ENCODE measurements around the gene CSNK1G1. TPM values are rescaled to one million over a fixed set of nuclear protein-coding genes. Genes with fewer than 3 reads are reported as not detected.
A peak's percentile ranks its signal among the peaks of the same experiment; 100 is the strongest.
"Not testable (repeated sequence)": the region's sequence is repeated elsewhere in the genome, so short reads cannot be mapped to it uniquely, and the experiment has no call there.

The CSNK1G1 gene
- total and polyA plus RNA-seq, 2 donors (not counting 1 experiment from before 2014, with no cell fraction given): 18.2 to 27.1 TPM

DNA sequence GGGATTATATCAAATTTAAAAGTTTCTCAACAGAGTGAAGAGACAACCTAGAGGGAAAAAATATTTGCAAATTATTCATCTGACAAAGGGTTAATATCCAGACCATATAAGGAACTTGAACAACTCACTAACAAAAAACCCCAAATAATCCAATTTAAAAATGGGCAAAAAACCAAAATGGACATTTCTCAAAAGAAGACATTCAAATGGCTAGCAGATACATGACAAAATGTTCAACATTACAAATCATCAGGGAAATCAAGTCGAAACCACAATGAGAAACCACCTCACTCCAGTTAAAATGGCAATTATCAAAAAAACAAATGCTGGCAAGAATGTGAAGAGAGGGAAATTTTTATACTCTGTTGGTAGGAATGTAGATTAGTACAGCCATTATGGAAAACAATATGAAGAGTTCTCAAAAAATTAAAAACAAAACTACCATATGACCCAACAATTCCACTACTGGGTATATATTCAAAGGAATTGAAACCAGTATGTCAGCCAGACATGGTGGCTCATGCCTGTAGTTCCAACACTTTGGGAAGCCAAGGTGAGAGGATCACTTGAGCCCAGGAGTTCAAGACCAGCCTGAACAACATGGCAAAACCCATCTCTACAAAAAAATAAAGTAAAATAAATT is 88.5 kb downstream of the CSNK1G1 start:
- no peak for TF ChIP-seq EZH2 (IDR thresholded peaks at IDR 0.05; ENCODE audit: low read length, missing control alignments)
- TF ChIP-seq, protein P1, sequence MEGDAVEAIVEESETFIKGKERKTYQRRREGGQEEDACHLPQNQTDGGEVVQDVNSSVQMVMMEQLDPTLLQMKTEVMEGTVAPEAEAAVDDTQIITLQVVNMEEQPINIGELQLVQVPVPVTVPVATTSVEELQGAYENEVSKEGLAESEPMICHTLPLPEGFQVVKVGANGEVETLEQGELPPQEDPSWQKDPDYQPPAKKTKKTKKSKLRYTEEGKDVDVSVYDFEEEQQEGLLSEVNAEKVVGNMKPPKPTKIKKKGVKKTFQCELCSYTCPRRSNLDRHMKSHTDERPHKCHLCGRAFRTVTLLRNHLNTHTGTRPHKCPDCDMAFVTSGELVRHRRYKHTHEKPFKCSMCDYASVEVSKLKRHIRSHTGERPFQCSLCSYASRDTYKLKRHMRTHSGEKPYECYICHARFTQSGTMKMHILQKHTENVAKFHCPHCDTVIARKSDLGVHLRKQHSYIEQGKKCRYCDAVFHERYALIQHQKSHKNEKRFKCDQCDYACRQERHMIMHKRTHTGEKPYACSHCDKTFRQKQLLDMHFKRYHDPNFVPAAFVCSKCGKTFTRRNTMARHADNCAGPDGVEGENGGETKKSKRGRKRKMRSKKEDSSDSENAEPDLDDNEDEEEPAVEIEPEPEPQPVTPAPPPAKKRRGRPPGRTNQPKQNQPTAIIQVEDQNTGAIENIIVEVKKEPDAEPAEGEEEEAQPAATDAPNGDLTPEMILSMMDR (conservative IDR thresholded peaks at IDR 0.05 in 1 of 2, IDR thresholded peaks at IDR 0.05 in 1 of 2; ENCODE audit: low read depth in 1 of 2, low read length in 2 of 2): no peak
- Histone ChIP-seq H3K9me3 (ENCODE audit: control insufficient read depth, insufficient read depth, low read depth, low read length) (no peaks in the 10 kb centered on the region), H3K27me3 (ENCODE audit: control insufficient read depth, insufficient read depth, low read length) (no peaks in the 10 kb centered on the region), H3K36me3 (ENCODE audit: control insufficient read depth, insufficient read depth, low read length) (no peaks in the 10 kb centered on the region), H3K4me1 (ENCODE audit: control insufficient read depth, extremely low read depth, insufficient read depth, low read length) (no peaks in the 10 kb centered on the region), H3K4me3 (replicated peaks in 1 of 4; ENCODE audit: control extremely low read depth in 1 of 4, insufficient read depth in 1 of 4, low read depth in 3 of 4, low read length in 4 of 4) (no peak overlapping the region), H4K20me1 (ENCODE audit: control insufficient read depth, extremely low read depth, insufficient read depth, low read length) (no peaks in the 10 kb centered on the region), H3K27ac (ENCODE audit: insufficient read depth, low read length) (no peak overlapping the region), H3K9ac (ENCODE audit: insufficient read depth, low read length) (no peak overlapping the region), H2AFZ (ENCODE audit: low read length) (no peak overlapping the region), H3K4me2 (ENCODE audit: extremely low read depth, insufficient read depth, low read length) (no peak overlapping the region), H3K79me2 (ENCODE audit: control insufficient read depth, insufficient read depth, low read length) (peaks cover 9% of the 10 kb centered on the region)
- no peak for DNase-seq (ENCODE audit: low read depth in 2 of 2)

DNA sequence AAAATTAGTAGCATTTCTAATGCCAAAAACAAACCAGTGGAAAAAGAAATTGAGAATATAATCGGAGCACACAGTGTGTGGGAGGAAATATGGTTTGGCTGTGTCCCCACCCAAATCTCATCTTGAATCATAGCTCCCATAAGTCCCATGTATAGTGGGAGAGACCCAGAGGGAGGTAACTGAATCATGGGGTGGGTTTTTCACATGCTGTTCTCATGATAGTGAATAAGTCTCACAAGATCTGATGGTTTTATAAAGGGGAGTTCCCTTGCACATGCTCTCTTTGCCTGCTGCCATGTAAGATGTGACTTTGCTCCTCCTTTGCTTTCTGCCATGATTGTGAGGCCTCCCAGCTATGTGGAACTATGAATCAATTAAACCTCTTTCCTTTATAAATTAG is 90.8 kb downstream of the CSNK1G1 start:
- not testable (repeated sequence) for H3K27me3 ChIP-seq (ENCODE audit: control insufficient read depth, insufficient read depth, low read length); H2AFZ ChIP-seq (ENCODE audit: low read length); H3K4me1 ChIP-seq (ENCODE audit: control insufficient read depth, extremely low read depth, insufficient read depth, low read length); H3K36me3 ChIP-seq (ENCODE audit: control insufficient read depth, insufficient read depth, low read length); H3K79me2 ChIP-seq (ENCODE audit: control insufficient read depth, insufficient read depth, low read length); H3K27ac ChIP-seq (ENCODE audit: insufficient read depth, low read length); H4K20me1 ChIP-seq (ENCODE audit: control insufficient read depth, extremely low read depth, insufficient read depth, low read length); H3K4me3 ChIP-seq (replicated peaks in 1 of 4; ENCODE audit: control extremely low read depth in 1 of 4, insufficient read depth in 1 of 4, low read depth in 3 of 4, low read length in 4 of 4); H3K9me3 ChIP-seq (ENCODE audit: control insufficient read depth, insufficient read depth, low read depth, low read length); H3K4me2 ChIP-seq (ENCODE audit: extremely low read depth, insufficient read depth, low read length); H3K9ac ChIP-seq (ENCODE audit: insufficient read depth, low read length)
- DNase-seq (ENCODE audit: low read depth in 2 of 2): peak in 1 of 2 donors; percentile 23

DNA sequence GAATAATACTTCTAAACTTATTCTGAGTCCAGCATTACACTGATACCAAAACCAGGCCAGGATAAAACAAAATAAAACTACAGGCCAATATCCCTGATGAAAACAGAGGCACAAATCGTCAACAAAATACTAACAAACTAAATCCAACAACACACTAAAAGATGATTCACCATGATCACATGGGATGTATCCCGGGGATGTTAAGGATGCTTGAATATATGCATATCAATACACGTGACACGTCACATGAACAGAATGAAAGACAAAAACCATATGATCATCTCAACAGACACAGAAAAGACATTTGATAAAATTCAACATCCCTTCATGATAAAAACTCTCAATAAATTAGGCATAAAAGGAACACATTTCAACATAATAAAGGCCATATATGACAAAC is 91.5 kb downstream of the CSNK1G1 start:
- Histone ChIP-seq H3K4me2 (ENCODE audit: extremely low read depth, insufficient read depth, low read length) (no peak overlapping the region), H3K27me3 (ENCODE audit: control insufficient read depth, insufficient read depth, low read length) (no peaks in the 10 kb centered on the region), H3K9me3 (ENCODE audit: control insufficient read depth, insufficient read depth, low read depth, low read length) (no peaks in the 10 kb centered on the region), H4K20me1 (ENCODE audit: control insufficient read depth, extremely low read depth, insufficient read depth, low read length) (no peaks in the 10 kb centered on the region), H3K4me3 (replicated peaks in 1 of 4; ENCODE audit: control extremely low read depth in 1 of 4, insufficient read depth in 1 of 4, low read depth in 3 of 4, low read length in 4 of 4) (no peak overlapping the region), H2AFZ (ENCODE audit: low read length) (no peak overlapping the region), H3K27ac (ENCODE audit: insufficient read depth, low read length) (no peak overlapping the region), H3K36me3 (ENCODE audit: control insufficient read depth, insufficient read depth, low read length) (no peaks in the 10 kb centered on the region), H3K4me1 (ENCODE audit: control insufficient read depth, extremely low read depth, insufficient read depth, low read length) (no peaks in the 10 kb centered on the region), H3K9ac (ENCODE audit: insufficient read depth, low read length) (no peak overlapping the region), H3K79me2 (ENCODE audit: control insufficient read depth, insufficient read depth, low read length) (peaks cover 9% of the 10 kb centered on the region)
- no peak for DNase-seq (ENCODE audit: low read depth in 2 of 2)
- TF ChIP-seq, protein P1 (conservative IDR thresholded peaks at IDR 0.05 in 1 of 2, IDR thresholded peaks at IDR 0.05 in 1 of 2; ENCODE audit: low read depth in 1 of 2, low read length in 2 of 2): no peak
